NOMO-1 treated with DMSO at 0.1 percent for 48 hours (cell line): Measurements from ENCODE around the gene CAT.

Experiments
- DNase-seq: peaks from one replicate; lab custom pipeline; 2025; ENCODE audit not compliant: unreplicated experiment; lab: John Stamatoyannopoulos, UW

The CAT gene

DNA sequence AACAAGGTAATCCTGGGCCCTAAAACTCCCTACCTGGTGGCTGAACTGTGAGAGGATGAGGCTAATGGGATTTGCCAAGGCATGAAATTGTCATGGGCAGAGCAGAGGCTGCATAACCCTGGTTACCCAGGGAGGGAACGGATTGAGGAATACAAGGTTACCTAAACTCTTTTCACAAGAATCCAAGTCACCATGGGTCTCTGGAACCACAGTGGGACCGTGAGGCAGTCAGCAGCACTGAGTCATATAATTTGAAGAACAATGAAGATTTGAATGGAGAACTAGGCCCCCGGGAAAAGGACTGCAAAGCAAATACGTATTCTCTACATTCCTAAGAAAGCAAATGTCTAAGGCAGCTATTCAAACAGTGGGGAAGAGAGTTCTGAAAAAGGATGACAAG is 19.8 kb downstream of the CAT start:
- DNase-seq, result no peak

DNA sequence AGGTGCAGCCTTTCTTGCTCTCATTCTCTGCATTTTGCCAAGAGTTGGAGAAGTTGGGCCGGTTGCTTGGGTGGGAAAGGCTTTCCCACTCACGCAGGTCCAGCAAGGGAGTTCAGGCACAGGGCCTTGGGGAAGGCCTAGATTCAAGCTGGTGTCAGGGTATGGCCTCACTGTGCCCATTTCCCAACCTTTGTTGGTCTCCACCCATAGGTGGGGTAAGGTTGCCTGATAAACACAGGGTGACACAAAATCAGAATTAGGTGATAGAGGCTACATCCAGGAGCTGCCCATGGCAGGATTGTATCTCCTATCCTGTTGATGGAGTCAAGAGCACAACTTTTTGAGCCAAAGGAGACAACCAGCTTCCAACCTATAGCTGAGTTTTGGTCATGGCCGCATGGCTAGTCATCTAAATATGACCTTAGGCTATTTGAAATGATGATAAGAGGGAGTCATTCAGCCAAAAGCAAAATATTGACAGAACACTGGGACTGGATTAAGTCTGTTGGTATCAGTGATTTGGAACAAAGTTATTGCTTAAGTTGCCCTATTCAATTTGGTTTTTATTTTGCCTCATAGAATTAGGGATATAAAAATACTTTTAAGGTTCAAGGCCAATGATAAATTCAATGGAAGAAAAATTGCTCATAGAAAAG is 20.9 kb downstream of the CAT start:
- no peak for DNase-seq

DNA sequence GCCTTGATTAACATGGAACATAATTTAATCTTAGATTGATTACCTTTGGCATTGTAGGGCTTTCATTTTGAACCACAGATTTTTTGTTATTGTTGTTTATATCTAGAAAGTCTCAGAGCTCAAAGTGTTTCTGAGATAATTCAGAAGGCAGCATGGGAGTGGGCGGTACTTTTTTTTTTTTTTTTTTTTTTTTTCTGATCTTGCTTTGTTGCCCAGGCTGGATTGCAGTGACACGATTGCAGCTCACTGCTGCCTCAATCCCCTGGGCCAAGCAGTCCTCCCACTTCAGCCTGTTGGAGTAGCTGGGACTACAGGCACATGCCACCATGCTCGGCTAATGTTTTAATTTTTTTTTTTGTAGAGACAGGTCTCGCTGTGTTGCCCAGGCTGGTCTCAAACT is 21.5 kb downstream of the CAT start:
- DNase-seq, result no peak

DNA sequence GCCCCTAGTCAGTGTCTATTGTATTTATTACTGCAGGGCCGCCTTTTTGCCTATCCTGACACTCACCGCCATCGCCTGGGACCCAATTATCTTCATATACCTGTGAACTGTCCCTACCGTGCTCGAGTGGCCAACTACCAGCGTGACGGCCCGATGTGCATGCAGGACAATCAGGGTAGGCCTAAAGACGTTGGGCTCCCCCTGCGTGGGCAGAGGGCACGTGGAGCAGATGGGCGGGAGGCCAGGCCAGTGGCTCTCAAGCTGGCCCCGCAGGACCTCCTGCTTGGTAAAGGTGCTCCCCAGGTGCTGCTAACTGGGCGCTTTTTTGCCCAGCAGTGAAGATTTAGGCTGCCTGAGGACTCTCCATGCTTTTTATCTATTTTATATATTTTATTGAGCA is 22.5 kb downstream of the CAT start:
- no peak for DNase-seq

DNA sequence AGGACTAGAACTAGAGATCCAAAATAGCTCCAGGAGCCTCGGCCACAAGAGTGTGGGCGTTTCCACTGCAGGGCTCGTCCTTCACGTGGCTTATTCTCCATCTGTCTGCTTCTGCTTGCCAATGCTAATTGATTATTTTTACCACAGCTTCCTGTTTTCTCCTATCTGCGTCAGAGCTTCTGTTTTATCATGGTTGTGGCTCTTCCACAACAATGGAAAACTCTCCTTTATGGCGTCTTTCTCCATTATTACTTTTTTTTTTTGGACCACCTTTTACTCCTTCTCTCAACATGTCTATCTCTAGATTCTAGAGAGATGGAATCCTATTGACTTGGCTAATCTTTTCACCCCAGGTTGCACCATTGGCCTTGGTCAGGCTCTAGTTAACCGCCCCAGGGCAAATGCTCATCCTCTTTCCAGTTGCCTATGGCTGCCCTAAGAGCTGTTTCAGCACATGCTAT is 25.9 kb downstream of the CAT start:
- peak; percentile 91 for DNase-seq

DNA sequence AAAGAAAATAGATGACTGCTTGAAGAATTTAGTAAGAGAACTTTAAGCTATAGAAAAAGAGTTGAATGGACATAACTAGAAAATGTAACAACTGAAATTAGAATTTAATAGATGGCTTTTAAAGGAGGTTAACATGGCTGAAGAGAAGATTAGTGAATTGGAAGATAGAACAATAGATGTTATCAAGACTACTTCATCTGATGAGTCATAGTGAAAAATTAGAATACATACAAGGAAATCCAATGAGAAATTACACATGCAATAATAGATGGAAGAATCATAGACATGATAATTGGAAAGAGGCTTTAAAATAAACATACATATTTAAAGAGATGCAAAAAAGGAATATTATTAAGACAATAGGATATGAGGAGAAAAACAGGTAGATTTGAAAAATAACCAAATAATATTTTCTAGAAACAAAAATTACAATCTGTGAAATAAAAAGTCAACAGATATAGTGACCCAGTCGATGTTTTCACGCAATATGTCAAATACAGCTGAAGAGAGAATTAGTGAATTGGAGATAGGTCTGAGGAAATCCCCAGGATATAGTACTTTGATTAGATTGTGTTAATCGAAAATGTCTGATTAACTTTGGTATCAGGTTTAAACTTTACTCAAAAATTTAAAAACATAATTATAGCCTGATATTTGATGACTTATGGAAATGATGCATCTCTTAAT is 28.2 kb downstream of the CAT start:
- no peak for DNase-seq

DNA sequence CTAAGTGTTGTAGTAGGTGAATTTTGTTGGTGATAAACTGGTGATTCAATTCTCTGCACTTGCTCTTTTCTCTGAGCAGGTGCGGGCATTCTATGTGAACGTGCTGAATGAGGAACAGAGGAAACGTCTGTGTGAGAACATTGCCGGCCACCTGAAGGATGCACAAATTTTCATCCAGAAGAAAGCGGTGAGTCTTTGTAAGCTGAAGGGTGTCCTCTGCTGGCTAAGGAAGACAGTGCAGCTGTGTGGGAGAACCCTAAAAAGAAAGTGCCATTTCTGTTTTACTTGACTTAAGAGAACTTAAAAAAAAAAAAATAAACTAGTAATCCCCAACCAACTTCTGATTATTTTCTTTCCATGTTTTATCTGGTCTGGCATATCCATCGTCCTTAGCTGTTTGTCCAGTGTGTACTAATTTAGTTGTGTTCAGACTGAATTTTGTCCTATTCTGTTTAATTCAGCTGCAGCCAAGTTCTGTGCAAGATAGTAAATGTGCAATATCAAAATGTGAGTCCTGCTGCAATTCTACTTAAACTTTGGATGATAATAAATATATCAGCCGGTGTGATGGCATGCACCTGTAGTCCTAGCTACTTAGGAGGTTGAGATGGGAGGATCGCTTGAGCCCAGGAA is 29.6 kb downstream of the CAT start:
- peak; percentile 77 for DNase-seq

DNA sequence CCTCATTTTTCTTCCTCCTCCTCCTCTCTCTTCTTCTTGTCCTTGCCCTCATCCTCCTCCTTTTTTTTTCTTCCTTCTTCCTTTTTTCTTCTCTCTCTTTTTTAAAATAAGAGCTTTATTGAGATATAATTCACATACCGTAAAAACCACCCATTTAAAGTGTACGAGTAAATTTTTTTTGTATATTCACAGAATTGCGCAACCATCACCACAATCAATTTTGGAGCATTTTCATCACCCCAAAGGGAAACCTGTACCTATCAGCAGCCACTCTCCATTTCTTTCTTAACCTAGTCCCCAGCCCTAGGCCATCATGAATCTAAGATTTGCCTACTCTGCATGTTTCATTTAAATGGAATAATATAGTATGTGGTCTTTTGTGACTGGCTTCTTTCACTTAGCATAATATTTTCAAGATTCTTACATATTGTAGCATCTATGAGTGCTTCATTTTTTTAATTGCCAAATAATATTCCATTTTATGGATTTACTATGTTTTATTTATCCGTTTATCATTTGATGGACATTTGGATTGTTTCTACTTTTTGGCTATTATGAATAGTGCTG is 35.0 kb downstream of the CAT start:
- no peak for DNase-seq

DNA sequence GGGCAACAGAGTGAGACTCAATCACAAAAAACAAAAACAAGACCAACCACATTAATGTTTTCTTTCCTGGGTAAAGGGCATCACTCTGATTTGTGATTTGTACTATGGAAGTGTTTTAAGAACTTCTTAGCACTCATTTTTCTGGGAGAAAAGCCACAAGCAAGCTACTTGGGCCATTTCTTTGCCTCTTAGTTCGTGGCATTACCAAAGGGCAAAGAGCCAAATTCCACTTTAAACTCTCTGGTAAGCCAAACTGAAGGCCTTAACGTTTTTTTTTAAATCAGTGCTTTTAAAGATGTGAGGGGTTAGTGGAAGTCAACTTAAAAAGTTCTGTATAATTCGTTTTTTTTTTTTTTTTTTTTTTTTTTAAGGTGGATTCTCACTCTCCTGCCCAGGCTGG is 36.9 kb downstream of the CAT start:
- no peak for DNase-seq

DNA sequence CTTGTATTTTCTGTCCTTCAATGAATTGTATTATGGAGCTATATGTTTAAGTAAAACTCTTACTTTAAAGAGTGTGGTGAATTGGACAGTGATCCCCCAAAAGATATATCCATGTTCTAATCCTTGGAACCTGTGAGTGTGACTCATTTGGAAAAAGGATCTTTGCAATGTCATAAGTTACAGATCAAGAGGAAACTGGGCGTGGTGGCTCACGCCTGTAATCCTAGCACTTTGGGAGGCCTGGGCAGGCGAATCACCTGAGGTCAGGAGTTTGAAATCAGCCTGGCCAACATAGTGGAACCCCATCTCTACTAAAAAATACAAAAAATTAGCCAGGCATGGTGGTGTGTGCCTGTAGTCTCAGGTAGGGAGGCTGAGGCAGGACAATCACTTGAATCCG is 38.1 kb downstream of the CAT start:
- no peak for DNase-seq

DNA sequence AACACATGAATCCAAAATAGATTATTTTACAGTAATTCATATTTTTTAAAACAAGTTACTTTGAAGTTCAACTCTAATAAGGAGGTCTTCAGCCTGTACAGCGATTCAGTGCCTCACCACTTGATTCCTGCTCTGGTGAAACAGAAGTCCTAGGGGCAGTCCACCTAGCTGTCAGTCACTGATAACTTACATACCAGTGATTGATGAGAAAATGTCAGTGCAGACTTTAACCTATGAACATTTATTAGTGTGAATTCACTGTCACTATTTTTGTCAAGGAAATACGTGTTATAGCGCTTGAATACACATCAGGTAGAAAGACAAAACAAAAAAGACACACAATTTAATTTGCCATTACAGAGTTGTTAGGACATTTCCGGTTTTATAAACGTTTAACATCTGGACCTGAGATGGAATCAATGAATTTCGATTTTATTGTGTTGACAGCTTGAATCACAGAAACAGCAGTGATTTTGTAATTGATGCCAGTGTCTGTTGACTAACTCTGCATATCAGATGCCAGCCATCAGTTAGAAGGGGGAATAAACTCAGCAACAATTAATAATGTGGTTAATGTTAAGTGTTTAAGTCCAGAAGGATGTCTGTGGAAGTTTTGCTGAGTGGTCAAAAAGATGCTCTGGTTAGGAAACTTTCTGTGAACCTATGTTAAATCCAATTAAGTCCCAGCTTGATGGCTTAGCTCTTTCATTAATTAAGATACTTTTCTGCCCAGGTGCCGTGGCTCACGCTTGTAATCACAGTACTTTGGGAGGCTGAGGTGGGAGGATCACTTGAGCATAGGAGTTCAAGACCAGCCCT is 40.3 kb downstream of the CAT start:
- no peak for DNase-seq

DNA sequence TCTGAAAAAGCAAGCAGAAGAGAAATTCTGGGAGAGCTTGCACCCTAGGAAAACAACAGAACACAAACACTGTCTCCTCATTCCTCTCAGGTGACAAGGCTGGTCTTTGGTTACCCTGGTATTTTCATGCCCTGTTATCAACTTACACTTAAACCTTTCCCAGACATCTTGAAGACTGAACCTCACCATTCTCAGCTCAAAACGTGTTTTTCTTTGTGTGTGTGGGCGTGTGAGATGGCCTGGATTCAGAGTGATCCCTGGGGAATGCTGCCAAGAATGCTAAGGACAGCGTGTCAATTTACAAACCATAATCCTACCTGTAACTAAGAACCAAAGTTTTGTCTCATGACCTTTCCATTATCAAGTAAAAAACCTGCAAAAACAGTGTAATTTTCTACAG is 41.6 kb downstream of the CAT start:
- no peak for DNase-seq

DNA sequence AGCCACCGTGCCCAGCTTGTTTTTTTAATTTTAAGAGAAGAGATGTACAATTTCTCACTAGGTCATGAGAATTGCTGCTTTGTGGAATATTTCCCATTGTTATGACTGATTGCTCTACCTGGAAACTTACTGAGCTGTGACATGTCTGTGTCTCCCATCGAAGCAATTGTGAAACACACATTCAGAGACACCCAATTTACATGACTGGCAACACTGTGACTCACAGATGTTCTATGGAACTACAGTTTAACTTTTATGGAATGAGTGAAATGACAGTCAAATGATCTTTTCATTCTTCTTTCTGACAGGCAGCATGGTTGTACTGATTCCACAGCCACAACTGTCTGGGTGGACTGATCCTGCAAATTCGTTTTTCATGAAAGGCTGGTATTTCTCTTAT is 42.6 kb downstream of the CAT start:
- DNase-seq, result no peak

DNA sequence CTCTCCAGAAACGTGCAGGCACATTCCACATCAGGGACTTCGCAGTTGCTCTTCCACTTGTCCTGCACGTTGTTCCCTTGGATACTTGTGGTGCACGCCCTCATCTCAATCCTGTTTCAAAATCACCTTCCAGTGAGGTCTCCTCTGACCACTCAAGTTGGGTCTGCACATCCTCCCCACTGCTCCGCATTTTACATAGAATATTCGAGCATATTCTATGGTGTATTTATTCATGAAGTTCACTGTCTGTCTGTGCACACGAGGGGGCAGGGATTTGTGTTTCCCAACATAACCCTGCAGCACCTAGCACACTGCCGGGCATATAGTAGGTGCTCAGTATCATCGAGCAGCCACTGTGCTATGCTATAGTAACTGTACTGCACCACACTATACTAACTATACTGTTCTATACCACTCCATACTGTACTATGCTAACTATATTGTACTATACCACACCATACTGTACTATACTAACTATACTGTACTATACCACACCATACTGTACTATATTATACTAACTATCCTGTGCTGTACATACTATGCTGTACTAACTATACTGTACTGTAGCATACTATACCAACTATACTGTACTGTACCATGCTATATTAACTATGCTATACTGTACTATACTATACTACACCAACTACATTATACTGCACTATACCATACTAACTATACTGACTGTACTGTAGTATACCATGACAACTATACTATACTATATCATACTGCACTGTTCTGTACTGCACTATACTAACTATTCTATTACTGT is 44.6 kb downstream of the CAT start:
- no peak for DNase-seq

DNA sequence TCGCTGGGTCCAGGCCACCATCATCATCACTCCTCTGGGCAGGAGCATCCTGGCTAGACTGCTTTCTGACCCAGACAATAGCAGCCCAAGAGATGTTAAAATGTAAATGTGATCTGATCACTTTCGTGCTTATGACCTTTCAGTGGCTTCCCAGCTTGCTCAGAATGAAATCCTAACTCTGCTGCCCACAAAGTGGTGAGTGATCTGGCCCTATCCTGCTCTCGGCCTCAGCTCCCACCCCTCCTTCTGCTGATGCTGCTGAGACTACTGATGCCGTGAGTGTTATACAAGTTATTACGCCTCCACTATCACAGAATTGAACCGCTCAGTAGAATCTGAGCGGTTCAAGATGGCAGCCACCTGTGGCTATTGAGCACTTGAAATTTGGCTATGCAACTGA is 48.7 kb downstream of the CAT start:
- DNase-seq, result no peak

DNA sequence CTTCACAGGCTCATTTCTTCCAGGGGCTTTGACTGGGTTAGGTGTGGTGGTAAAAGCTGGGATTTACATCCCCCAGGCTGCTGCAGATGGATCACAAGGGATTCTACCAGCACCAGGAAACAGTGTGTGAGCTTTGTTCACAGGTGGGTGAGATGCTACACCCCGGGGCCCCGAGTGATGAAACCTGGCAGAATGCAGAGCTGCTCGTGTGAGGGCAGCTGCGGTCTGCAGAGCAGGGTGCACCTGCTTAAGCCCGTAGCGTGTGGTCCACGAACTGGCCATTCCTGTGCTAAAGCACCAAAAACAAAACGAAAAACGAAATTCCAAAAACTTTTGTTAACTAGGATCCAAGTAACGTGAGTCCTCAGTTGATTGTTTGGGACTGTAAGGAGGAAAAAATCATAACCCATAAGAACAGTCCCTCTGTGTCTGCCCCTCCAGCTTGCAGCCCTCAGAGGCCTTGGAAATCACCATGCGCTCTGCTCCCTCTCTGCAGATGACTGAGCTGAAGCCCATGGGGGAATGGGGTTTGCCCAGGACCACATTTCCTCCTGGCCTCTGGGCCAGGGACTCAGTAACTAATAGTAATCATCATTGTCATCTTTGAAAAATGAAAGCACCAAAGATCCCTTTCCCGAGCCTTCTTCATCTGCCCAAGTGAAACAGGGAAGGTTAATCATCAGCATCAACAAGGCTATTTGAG is 50.3 kb downstream of the CAT start:
- DNase-seq, result no peak

DNA sequence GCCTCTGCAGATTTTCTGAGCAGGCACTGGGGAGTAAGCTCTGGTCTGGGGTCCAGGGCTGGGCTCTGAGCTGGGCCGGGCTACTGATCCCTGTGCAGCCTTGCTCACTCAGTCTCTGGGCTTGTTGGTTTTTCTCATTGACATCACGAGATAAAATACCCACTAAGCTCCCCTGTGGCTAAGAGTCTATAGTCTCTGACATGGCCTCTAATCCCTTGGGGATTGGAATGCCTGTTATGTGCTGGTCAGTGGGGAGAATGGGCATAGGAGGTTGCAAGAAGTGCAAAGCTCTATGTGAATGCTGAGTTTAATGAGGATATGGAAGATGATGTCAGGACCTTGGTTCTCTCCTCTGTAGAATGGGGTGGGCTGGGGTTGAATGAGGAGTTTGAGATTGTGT is 51.6 kb downstream of the CAT start:
- no peak for DNase-seq

DNA sequence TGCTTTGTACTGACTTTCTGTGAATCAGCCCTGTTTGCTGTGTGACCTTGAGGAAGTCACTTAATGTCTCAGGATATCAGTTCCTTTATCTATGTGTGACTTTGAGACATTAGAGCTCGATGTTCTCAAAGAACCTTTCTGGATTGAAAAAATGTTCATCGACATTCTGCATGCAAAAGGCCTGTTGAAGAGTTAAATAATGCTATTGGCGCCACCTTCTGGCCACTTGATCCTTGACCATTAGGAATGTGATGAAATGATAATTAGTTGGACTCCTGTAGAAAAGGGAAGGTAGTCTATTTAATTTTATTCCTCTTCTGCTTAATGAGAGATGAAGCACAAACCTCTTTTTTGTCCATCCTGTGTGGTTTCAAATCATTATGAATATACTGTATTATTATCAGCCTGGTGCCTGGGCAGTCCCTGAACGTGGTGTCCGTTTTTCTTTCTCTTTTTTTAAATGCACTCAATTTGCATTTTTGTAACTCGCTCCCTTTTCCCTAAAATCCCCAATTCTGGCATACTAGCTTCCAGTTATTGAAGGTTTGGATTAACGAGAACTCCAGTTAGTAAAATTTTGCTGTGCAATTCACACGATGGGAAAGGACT is 54.2 kb downstream of the CAT start:
- peak; percentile 86 for DNase-seq

DNA sequence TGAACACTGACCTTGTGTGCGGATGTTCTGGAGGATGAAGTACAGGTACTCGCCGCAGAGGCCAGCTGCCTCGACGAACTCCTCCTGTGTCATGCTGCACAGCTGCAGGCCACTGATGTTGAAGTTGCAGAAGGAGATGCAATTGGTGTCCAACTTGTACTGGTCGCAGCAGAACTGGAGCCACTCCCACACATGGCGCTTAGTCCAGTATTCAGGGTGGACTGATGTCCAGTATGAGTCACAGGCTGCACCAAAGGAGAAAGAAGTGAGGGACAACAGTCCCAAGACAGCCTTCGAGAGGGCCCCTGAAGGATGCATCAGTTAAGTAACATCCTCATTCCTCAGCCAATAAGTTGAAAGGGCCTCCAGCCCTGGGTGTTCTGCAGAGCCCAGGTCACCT is 54.7 kb downstream of the CAT start:
- no peak for DNase-seq
